Lower leg skin (tissue), 4 donors: Measurements from ENCODE around the gene DRC7. TPM values are rescaled to one million over a fixed set of nuclear protein-coding genes. Genes with fewer than 3 reads are reported as not detected.

Experiments used
- DNase-seq, 2 donors: peaks; one replicate each; pipeline ENCODE4 v3.0.0-alpha.2; 2019; ENCODE audit warnings: low spot score in 2 of 2
- H3K4me3 ChIP-seq: fragments of 200-600 bp; sonication (generic); 2 replicates; pipeline ENCODE4 v1.5.1; 2017; ENCODE audit warnings: mild to moderate bottlenecking, low read depth; ENCODE audit not compliant: poor library complexity, severe bottlenecking
- POLR2A ChIP-seq, 2 donors: fragments of 450-650 bp; IDR thresholded peaks; one replicate each; pipeline ENCODE4 v1.6.1; 2016 to 2017; ENCODE audit warnings: antibody characterized with exemption in 2 of 2, mild to moderate bottlenecking in 1 of 2, moderate library complexity in 1 of 2
- WGBS, 2 donors: methylation state at CpG; one replicate each; pipeline ENCODE4 v1.1.5; 2018; 5-methylcytosine and 5-hydroxymethylcytosine counted together
- intact Hi-C: fragments of 100-400 bp; cut with DNase I; formaldehyde crosslinking; loops from one replicate; pipeline ENCODE4 v1.15.0; 2023; ENCODE audit warnings: low total_unique reads
- total RNA-seq, 4 donors: library from RNA; depleted of rRNA; stranded (reverse); fragments of >200 nt; gene quantifications; one replicate each; pipeline ENCODE4 v1.1.0, GENCODE V29; 2016
- TF ChIP-seq, protein P1 (sequence below), 3 donors: fragments of 450-650 bp; IDR thresholded peaks; one replicate each; pipeline ENCODE4 v1.5.1; 2016; ENCODE audit warnings: antibody characterized with exemption in 3 of 3, mild to moderate bottlenecking in 3 of 3, moderate library complexity in 2 of 3

The DRC7 gene
- total RNA-seq, 4 donors from 2014 or later, result not detected

GRCh38 chr16:57747996-57748395 lies 53.4 kb downstream of the DRC7 start:
- no peak for DNase-seq
- TF ChIP-seq, protein P1, sequence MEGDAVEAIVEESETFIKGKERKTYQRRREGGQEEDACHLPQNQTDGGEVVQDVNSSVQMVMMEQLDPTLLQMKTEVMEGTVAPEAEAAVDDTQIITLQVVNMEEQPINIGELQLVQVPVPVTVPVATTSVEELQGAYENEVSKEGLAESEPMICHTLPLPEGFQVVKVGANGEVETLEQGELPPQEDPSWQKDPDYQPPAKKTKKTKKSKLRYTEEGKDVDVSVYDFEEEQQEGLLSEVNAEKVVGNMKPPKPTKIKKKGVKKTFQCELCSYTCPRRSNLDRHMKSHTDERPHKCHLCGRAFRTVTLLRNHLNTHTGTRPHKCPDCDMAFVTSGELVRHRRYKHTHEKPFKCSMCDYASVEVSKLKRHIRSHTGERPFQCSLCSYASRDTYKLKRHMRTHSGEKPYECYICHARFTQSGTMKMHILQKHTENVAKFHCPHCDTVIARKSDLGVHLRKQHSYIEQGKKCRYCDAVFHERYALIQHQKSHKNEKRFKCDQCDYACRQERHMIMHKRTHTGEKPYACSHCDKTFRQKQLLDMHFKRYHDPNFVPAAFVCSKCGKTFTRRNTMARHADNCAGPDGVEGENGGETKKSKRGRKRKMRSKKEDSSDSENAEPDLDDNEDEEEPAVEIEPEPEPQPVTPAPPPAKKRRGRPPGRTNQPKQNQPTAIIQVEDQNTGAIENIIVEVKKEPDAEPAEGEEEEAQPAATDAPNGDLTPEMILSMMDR (IDR thresholded peaks at IDR 0.05), result no peak
- no peak for TF ChIP-seq POLR2A (IDR thresholded peaks at IDR 0.05)
- H3K4me3 ChIP-seq, result no peak overlapping the region
- intact Hi-C loops, result no loop called here
- 82 to 94% methylated on average over 6 of the region's 6 CpGs for WGBS, 2 donors

DNA sequence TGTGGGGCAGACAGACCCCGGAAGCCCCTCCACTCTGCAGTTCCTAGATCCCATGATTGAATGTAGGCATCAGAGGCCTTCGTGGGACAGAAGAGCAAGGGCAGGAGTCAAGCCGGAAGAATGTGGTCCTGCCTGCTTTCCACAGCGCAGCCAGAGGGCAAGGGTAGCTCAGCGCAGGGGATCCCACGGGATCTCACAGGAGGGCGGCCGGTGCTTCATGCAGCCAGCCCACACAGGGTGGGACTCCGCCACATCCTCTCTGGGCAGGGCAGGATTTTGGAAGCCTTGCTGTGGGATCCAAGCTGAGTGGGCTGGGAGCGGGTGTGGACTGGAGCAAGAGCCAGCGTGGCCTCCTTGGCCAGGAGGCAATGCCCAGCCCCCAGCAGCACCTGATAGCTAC lies 54.0 kb downstream of the DRC7 start:
- H3K4me3 ChIP-seq, result no peak overlapping the region
- intact Hi-C loops, result no loop called here
- 54 to 61% methylated on average over 11 of the region's 11 CpGs for WGBS, 2 donors
- DNase-seq, result no peak
- TF ChIP-seq, protein P1 (IDR thresholded peaks at IDR 0.05), result no peak
- no peak for TF ChIP-seq POLR2A (IDR thresholded peaks at IDR 0.05)

- DNase-seq, result no peak
- WGBS, 2 donors, result 87 to 89% methylated on average over 3 of the region's 3 CpGs
- H3K4me3 ChIP-seq, result no peak overlapping the region
- intact Hi-C loops, result no loop called here
- no peak for TF ChIP-seq POLR2A (IDR thresholded peaks at IDR 0.05)
- TF ChIP-seq, protein P1 (IDR thresholded peaks at IDR 0.05), result no peak
Measured at GRCh38 chr16:57749101-57749692, 54.6 kb downstream of the DRC7 start.

GRCh38 chr16:57749856-57750452 lies 55.3 kb downstream of the DRC7 start:
- TF ChIP-seq, protein P1 (IDR thresholded peaks at IDR 0.05), result no peak
- TF ChIP-seq POLR2A (IDR thresholded peaks at IDR 0.05), result no peak
- 83 to 92% methylated on average over 5 of the region's 5 CpGs for WGBS, 2 donors
- no peak for DNase-seq
- H3K4me3 ChIP-seq, result no peak overlapping the region
- intact Hi-C loops, result loop anchor here (10.0 kb wide), 2 partner anchors 115 to 245 kb away; no protein-coding TSS in a partner anchor

GRCh38 chr16:57750796-57751538 lies 56.4 kb downstream of the DRC7 start:
- no peak overlapping the region for H3K4me3 ChIP-seq
- 93 to 94% methylated on average over 24 of the region's 24 CpGs for WGBS, 2 donors
- intact Hi-C loops, result loop anchor here (10.0 kb wide), 2 partner anchors 114 to 244 kb away; no protein-coding TSS in a partner anchor
- TF ChIP-seq, protein P1 (IDR thresholded peaks at IDR 0.05), result no peak
- TF ChIP-seq POLR2A (IDR thresholded peaks at IDR 0.05), result no peak
- DNase-seq, result no peak
